OCI-LY3 (cell line): Measurements from ENCODE around the gene MVK.

ENCODE experiments used
- H2AFZ ChIP-seq: fragments of 200-600, 300-600 bp; shearing (Covaris generic); 2 replicates; pipeline ENCODE4 v1.6.0; 2014; ENCODE audit warnings: antibody characterized with exemption, low read depth, low read length
- H3K27ac ChIP-seq: fragments of 200-600, 300-600 bp; sonication (generic); 2 replicates; pipeline ENCODE4 v1.5.1; 2014; ENCODE audit warnings: mild to moderate bottlenecking, low read length, moderate library complexity, mixed read lengths
- H3K27me3 ChIP-seq: fragments of 200-600, 300-600 bp; sonication (generic); 2 replicates; pipeline ENCODE4 v1.6.1; 2014; ENCODE audit warnings: low read depth, low read length, mixed read lengths
- H3K36me3 ChIP-seq: fragments of 200-600, 300-600 bp; sonication (generic); replicated peaks from 2 replicates; pipeline ENCODE3; 2014; ENCODE audit warnings: low read depth, low read length, mixed read lengths
- H3K4me1 ChIP-seq: fragments of 300-600, 200-600 bp; sonication (generic); 2 replicates; pipeline ENCODE4 v1.6.1; 2014; ENCODE audit warnings: low read length, mixed read lengths
- H3K4me2 ChIP-seq: fragments of 200-600, 300-600 bp; sonication (generic); 2 replicates; pipeline ENCODE4 v1.6.1; 2014; ENCODE audit warnings: low read length, mixed read lengths
- H3K4me3 ChIP-seq: fragments of 300-600, 200-600 bp; sonication (generic); 2 replicates; pipeline ENCODE4 v1.5.1; 2014; ENCODE audit warnings: antibody characterized with exemption, mild to moderate bottlenecking, low read length, moderate library complexity
- H3K79me2 ChIP-seq: fragments of 300-600, 200-600 bp; shearing (Covaris generic); 2 replicates; pipeline ENCODE4 v1.6.1; 2014; ENCODE audit warnings: mild to moderate bottlenecking, low read length, mixed read lengths
- H3K9ac ChIP-seq: fragments of 300-600, 200-600 bp; shearing (Covaris generic); 2 replicates; pipeline ENCODE4 v1.6.0; 2014; ENCODE audit warnings: mild to moderate bottlenecking, low read length, moderate library complexity
- H3K9me3 ChIP-seq: fragments of 200-600, 300-600 bp; shearing (Covaris generic); 2 replicates; pipeline ENCODE4 v1.6.1; 2014; ENCODE audit warnings: low read length, mixed read lengths; ENCODE audit not compliant: insufficient read depth
- H4K20me1 ChIP-seq: fragments of 200-600, 300-600 bp; sonication (generic); 2 replicates; pipeline ENCODE4 v1.6.1; 2016; ENCODE audit warnings: low read length, mixed read lengths; ENCODE audit not compliant: insufficient read depth
- EZH2phosphoT487 ChIP-seq: fragments of 200-600 bp; shearing (Covaris generic); IDR thresholded peaks from 2 replicates; pipeline ENCODE4 v1.6.1; 2018; ENCODE audit warnings: antibody characterized with exemption, mixed run types, low read depth
- TF ChIP-seq, protein P1 (sequence below): fragments of 200-600, 300-600 bp; sonication (generic); IDR thresholded peaks from 2 replicates; pipeline ENCODE4 v1.5.1; 2014; ENCODE audit warnings: antibody characterized with exemption, low read length, low read depth

The MVK gene

DNA sequence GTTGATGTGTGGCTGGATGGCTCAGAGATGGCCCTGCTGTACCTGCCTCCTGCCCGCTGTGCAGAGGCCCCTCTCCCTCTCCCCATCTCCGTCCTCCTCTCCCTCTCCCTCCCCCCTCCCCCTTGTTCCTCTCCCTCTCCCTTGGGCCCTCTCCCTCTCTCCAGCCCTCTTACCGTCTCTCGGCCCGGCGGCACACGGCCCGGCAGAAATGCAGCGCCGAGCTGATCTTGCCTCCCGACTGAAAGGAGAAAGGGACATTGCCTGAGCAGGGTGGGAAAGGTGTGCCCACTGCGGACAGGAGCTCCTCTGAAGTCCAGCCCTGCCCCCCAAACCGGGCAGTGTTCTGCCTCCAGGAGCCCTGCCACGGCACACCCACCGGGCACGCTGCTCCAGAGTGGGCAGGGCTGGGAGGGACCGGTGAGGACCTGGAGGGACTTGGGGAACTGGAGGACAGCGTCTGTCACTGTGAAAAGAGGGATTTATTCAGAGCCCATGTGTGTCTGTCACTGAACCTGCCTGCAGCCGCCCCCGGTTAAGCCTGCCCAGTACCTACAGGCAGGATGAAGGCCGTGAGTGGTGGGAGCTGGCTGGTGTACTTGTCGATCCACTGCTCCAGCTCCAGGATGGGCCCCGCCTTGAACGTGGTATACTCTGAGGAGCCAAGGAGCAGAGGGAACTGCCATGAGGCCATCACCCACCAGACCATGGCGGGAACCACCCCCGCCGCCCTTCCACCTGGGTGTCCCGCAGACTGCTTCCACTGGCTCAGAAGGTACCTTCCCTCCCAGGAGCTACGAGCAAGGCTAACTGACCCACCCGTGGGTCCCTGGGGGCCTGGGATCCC, 12.5 kb upstream of the MVK start:
- Histone ChIP-seq H3K9ac (no peak overlapping the region), H4K20me1 (no peaks in the 10 kb centered on the region), H3K27me3 (no peaks in the 10 kb centered on the region), H3K4me3 (no peak overlapping the region), H3K9me3 (peaks cover 5% of the 10 kb centered on the region), H3K4me2 (no peak overlapping the region), H3K36me3 (peaks cover 32% of the 10 kb centered on the region), H3K4me1 (no peaks in the 10 kb centered on the region), H3K79me2 (no peaks in the 10 kb centered on the region), H2AFZ (no peak overlapping the region), H3K27ac (no peak overlapping the region)
- TF ChIP-seq, protein P1, sequence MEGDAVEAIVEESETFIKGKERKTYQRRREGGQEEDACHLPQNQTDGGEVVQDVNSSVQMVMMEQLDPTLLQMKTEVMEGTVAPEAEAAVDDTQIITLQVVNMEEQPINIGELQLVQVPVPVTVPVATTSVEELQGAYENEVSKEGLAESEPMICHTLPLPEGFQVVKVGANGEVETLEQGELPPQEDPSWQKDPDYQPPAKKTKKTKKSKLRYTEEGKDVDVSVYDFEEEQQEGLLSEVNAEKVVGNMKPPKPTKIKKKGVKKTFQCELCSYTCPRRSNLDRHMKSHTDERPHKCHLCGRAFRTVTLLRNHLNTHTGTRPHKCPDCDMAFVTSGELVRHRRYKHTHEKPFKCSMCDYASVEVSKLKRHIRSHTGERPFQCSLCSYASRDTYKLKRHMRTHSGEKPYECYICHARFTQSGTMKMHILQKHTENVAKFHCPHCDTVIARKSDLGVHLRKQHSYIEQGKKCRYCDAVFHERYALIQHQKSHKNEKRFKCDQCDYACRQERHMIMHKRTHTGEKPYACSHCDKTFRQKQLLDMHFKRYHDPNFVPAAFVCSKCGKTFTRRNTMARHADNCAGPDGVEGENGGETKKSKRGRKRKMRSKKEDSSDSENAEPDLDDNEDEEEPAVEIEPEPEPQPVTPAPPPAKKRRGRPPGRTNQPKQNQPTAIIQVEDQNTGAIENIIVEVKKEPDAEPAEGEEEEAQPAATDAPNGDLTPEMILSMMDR = no peak
- TF ChIP-seq EZH2phosphoT487 = no peak

DNA sequence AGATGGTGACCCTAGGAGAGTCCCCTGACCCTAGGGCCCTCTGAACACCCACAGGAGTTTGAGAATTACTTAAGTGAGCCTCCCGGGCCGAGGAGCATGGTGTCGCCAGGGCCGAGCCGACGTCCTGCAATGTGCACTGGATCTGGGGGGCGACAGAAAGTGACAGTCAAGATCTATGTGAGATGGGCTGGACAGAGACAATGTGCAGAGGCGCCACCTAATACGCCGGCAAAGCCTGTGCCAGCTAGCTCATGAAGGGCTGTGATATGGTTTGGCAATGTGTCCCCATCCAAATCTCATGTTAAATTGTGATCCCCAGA, 11.9 kb upstream of the MVK start:
- peaks cover 5% of the 10 kb centered on the region for H3K9me3 ChIP-seq
- H3K79me2 ChIP-seq = no peaks in the 10 kb centered on the region
- no peak for TF ChIP-seq EZH2phosphoT487
- TF ChIP-seq, protein P1 = no peak
- H3K4me1 ChIP-seq = no peaks in the 10 kb centered on the region
- H3K27me3 ChIP-seq = no peaks in the 10 kb centered on the region
- H4K20me1 ChIP-seq = no peaks in the 10 kb centered on the region
- no peak overlapping the region for H2AFZ ChIP-seq
- no peak overlapping the region for H3K4me3 ChIP-seq
- H3K27ac ChIP-seq = no peak overlapping the region
- H3K9ac ChIP-seq = no peak overlapping the region
- H3K4me2 ChIP-seq = no peak overlapping the region
- peaks cover 32% of the 10 kb centered on the region for H3K36me3 ChIP-seq

DNA sequence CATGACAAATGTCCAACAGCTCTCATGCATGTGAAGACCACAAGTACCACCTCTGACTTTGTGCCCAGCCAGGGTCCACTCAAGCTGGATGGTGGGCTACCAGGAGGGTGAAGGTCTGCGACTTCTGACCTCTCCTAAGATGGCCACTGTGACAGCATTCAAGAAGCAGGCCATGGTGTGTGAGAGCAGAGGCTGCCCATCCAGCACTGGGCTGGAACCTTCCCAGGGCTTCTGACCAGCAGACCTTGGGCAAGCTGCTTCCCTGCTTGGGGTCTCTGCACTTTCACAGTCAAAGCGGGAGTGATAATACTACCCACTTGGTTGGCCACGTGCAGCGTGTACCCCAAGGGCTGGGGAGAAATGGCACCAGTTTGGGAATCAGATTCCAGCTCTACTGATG, 10.7 kb upstream of the MVK start:
- no peaks in the 10 kb centered on the region for H3K4me1 ChIP-seq
- no peak overlapping the region for H3K4me3 ChIP-seq
- no peak overlapping the region for H3K27ac ChIP-seq
- H3K9ac ChIP-seq = no peak overlapping the region
- H3K27me3 ChIP-seq = no peaks in the 10 kb centered on the region
- no peaks in the 10 kb centered on the region for H4K20me1 ChIP-seq
- no peaks in the 10 kb centered on the region for H3K79me2 ChIP-seq
- H3K9me3 ChIP-seq = peaks cover 5% of the 10 kb centered on the region
- no peak overlapping the region for H3K4me2 ChIP-seq
- H3K36me3 ChIP-seq = peaks cover 37% of the 10 kb centered on the region
- no peak overlapping the region for H2AFZ ChIP-seq
- TF ChIP-seq, protein P1 = no peak
- TF ChIP-seq EZH2phosphoT487 = no peak

DNA sequence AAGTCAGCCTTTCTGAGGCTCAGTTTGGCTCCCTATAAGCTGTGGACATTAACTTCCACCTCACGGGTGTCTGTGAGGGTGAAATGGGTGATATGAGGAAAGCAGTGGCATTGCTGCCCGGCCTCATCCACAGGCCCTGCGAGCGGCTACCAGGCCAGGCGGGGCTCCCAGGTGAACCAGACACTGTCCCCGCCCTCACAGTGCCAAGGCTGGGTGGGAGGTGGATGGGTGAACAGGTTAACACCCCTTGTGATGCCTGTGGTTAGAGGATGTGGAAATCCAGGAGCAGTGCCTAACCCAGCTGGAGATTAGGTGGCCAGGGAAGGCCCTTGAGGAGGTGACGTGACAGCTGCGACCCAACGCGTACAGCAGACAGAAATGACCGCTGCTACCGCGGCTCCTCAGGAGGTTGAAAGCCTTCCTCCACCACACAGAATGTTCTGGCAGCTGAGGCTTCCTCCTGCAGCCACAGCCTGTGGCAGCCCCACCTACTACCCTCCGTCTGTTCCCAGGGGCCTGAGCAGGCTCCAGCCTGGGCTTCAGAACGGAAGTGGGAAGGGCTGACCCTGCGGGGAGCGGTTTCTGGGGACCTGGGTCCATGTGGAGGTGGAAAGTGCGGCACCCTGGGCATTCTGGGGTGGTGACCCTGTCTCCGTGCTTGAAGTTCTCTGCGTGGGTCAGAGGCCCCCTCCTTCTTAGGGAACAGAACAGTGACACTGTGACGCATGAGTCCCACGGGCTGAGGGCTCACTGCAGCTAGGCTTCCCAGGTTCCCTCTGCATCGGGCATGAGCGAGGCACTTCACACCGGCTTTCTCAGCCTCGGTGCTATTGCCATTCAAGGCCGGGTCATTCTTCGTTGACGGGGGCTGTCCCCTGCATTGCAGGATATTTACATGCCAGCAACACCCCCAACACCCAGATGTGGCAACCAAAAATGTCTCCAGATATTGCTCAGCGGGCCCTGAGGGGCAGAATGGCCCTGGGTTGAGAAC, 10.0 kb upstream of the MVK start:
- Histone ChIP-seq H3K4me1 (no peaks in the 10 kb centered on the region), H3K27me3 (no peaks in the 10 kb centered on the region), H3K27ac (no peak overlapping the region), H3K36me3 (peaks cover 41% of the 10 kb centered on the region), H3K4me2 (no peak overlapping the region), H3K9me3 (peaks cover 5% of the 10 kb centered on the region), H3K4me3 (no peak overlapping the region), H2AFZ (no peak overlapping the region), H3K9ac (no peak overlapping the region), H3K79me2 (no peaks in the 10 kb centered on the region), H4K20me1 (no peaks in the 10 kb centered on the region)
- TF ChIP-seq, protein P1 = no peak
- no peak for TF ChIP-seq EZH2phosphoT487
